GM12872 (cell line): ENCODE data around the gene ARHGEF3.

Experiments used
- CTCF ChIP-seq: IDR thresholded peaks from 3 replicates; pipeline ENCODE4 v1.5.1; 2011; ENCODE audit warnings: low read depth, mild to moderate bottlenecking, low read length, moderate library complexity; ENCODE audit not compliant: insufficient read depth

The ARHGEF3 gene

GRCh38 chr3:56789076-56789475 is 12.7 kb downstream of the ARHGEF3 start:
- TF ChIP-seq CTCF: no peak

- no peak for TF ChIP-seq CTCF
Measured at GRCh38 chr3:56788521-56788920, 13.2 kb downstream of the ARHGEF3 start.

- no peak for TF ChIP-seq CTCF
Measured at GRCh38 chr3:56787784-56788256, 13.9 kb downstream of the ARHGEF3 start.

GRCh38 chr3:56787258-56787775 is 14.4 kb downstream of the ARHGEF3 start:
- TF ChIP-seq CTCF: no peak

GRCh38 chr3:56785499-56785898 is 16.2 kb downstream of the ARHGEF3 start:
- TF ChIP-seq CTCF: no peak

GRCh38 chr3:56784448-56785001 is 17.2 kb downstream of the ARHGEF3 start:
- no peak for TF ChIP-seq CTCF

GRCh38 chr3:56783644-56784447 is 17.9 kb downstream of the ARHGEF3 start:
- no peak for TF ChIP-seq CTCF
